CD4-positive, alpha-beta T cell treated with Interleukin-15 for 4 hours (primary cell): ENCODE measurements around the gene PIAS1.

Source experiments
- DNase-seq: peaks from one replicate; pipeline ENCODE4 v3.0.0-alpha.2; 2020; ENCODE audit warnings: low spot score

PIAS1 gene

GRCh38 chr15:68063606-68064005 is 9.5 kb downstream of the PIAS1 start:
- DNase-seq: no peak

- no peak for DNase-seq
These were observed 19.6 kb downstream of the PIAS1 start for GRCh38 chr15:68073576-68074288.

GRCh38 chr15:68075764-68076385 is 21.8 kb downstream of the PIAS1 start:
- no peak for DNase-seq

- no peak for DNase-seq
These were observed 24.2 kb downstream of the PIAS1 start for GRCh38 chr15:68078365-68078764.

- no peak for DNase-seq
These were observed 26.2 kb downstream of the PIAS1 start for GRCh38 chr15:68080334-68080733.

GRCh38 chr15:68080783-68081182 is 26.7 kb downstream of the PIAS1 start:
- no peak for DNase-seq

GRCh38 chr15:68081869-68082505 is 27.9 kb downstream of the PIAS1 start:
- no peak for DNase-seq

- DNase-seq: no peak
These were observed 28.6 kb downstream of the PIAS1 start for GRCh38 chr15:68082735-68083134.

GRCh38 chr15:68083463-68083862 is 29.3 kb downstream of the PIAS1 start:
- DNase-seq: no peak

- DNase-seq: no peak
These were observed 30.9 kb downstream of the PIAS1 start for GRCh38 chr15:68085052-68085451.

- no peak for DNase-seq
These were observed 37.6 kb downstream of the PIAS1 start for GRCh38 chr15:68091743-68092142.

- no peak for DNase-seq
These were observed 42.0 kb downstream of the PIAS1 start for GRCh38 chr15:68096099-68096498.

GRCh38 chr15:68097029-68097428 is 42.9 kb downstream of the PIAS1 start:
- no peak for DNase-seq

- DNase-seq: no peak
These were observed 44.4 kb downstream of the PIAS1 start for GRCh38 chr15:68098465-68098864.

- DNase-seq: no peak
These were observed 46.1 kb downstream of the PIAS1 start for GRCh38 chr15:68100194-68100593.

GRCh38 chr15:68103603-68104002 is 49.5 kb downstream of the PIAS1 start:
- DNase-seq: no peak

GRCh38 chr15:68106656-68107055 is 52.5 kb downstream of the PIAS1 start:
- no peak for DNase-seq

GRCh38 chr15:68107142-68107541 is 53.0 kb downstream of the PIAS1 start:
- no peak for DNase-seq

- DNase-seq: no peak
These were observed 58.6 kb downstream of the PIAS1 start for GRCh38 chr15:68112706-68113105.

GRCh38 chr15:68113273-68113672 is 59.2 kb downstream of the PIAS1 start:
- no peak for DNase-seq

GRCh38 chr15:68113751-68114150 is 59.6 kb downstream of the PIAS1 start:
- no peak for DNase-seq

- no peak for DNase-seq
These were observed 60.2 kb downstream of the PIAS1 start for GRCh38 chr15:68114356-68114755.

- no peak for DNase-seq
These were observed 60.7 kb downstream of the PIAS1 start for GRCh38 chr15:68114840-68115239.
